MM.1S (cell line): Measurements from ENCODE around the gene DLG5.

Experiments
- EZH2 ChIP-seq: fragments of 300-600 bp; sonication (generic); optimal IDR thresholded peaks from 2 replicates; pipeline ENCODE3; 2017; ENCODE audit warnings: low read depth, mild to moderate bottlenecking, antibody characterized with exemption, low read length, mixed read lengths
- TF ChIP-seq, protein P1 (sequence below): fragments of 300-600 bp; sonication (generic); IDR thresholded peaks from 2 replicates; pipeline ENCODE4 v1.5.1; 2016; ENCODE audit warnings: antibody characterized with exemption, low read length, mixed read lengths

DNA sequence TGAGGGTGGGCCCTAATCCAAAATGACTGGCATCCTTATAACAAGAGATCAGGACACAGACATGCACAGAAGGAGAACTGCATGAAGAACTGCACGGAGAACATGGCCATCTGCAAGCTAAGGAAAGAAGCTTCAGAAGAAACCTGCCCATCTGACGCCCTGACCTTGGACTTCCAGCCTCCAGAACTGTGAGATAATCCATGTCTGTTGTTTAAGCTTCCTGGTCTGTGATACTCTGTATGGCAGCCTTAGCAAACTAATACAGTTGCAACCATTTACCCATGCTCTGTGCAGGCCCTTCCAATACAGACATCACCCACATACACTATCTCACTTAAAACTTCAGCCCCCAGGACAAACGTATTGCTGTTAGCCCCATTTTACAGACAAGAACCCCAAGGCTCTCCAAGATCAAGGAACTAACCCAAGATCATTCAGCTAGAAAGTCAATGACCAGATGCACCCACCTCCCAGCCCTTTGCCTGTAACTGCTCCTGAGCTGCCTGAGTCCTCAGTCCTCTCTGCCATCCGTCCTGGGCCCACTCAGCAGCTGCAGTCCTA, 39.7 kb downstream of the DLG5 start:
- TF ChIP-seq, protein P1, sequence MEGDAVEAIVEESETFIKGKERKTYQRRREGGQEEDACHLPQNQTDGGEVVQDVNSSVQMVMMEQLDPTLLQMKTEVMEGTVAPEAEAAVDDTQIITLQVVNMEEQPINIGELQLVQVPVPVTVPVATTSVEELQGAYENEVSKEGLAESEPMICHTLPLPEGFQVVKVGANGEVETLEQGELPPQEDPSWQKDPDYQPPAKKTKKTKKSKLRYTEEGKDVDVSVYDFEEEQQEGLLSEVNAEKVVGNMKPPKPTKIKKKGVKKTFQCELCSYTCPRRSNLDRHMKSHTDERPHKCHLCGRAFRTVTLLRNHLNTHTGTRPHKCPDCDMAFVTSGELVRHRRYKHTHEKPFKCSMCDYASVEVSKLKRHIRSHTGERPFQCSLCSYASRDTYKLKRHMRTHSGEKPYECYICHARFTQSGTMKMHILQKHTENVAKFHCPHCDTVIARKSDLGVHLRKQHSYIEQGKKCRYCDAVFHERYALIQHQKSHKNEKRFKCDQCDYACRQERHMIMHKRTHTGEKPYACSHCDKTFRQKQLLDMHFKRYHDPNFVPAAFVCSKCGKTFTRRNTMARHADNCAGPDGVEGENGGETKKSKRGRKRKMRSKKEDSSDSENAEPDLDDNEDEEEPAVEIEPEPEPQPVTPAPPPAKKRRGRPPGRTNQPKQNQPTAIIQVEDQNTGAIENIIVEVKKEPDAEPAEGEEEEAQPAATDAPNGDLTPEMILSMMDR: no peak
- TF ChIP-seq EZH2: no peak
